ENCODE results near the gene ZNF428. TPM values are rescaled to one million over a fixed set of nuclear protein-coding genes. Genes with fewer than 3 reads are reported as not detected.

The ZNF428 gene
- total and polyA plus RNA-seq, 2 experiments from 2014 or later: 21.1 to 23.9 TPM

DNA sequence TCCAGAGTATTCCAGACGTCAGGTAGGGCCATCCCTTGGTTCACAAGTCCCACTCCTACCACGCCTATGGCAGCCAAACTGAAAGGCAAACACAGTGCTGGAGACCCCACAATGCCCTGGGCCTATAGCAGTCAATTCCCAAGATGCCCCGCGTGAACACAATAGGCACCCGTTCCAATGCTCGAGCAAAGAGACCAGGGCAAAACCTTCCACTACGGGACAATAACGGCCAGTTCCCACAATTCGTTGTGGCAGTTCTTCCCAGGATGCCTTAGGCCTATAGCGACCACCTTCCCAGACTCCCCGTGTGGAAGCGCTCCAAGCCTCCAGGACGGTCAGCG is 538 bp downstream of the ZNF428 start:
- H3K27me3 Mint-ChIP-seq (ENCODE audit: insufficient read depth, low read depth, poor library complexity): peaks cover 14% of the 10 kb centered on the region
- DNase-seq (ENCODE audit: low spot score) (no peak), ATAC-seq (peak; percentile 28)
- H3K27ac ChIP-seq (ENCODE audit: low read depth): peak overlapping the region; percentile 96
- no peaks in the 10 kb centered on the region for H3K9me2 ChIP-seq (ENCODE audit: insufficient read depth)
- peak overlapping the region; percentile 68 for H3K4me3 ChIP-seq
- H3K36me3 ChIP-seq (ENCODE audit: insufficient read depth): no peaks in the 10 kb centered on the region
- peak overlapping the region; percentile 88 for H2AFZ ChIP-seq
- no peaks in the 10 kb centered on the region for H3K27me3 ChIP-seq (ENCODE audit: insufficient read depth)
- peaks cover 3% of the 10 kb centered on the region; the same call in 1 of the 2 replicates for H3F3A ChIP-seq (replicated peaks; ENCODE audit: low read depth)
- H3K4me3 Mint-ChIP-seq: peak overlapping the region; percentile 88
- peaks cover 3% of the 10 kb centered on the region; the same call in 2 of the 3 replicates for H3K9me3 Mint-ChIP-seq
- TF ChIP-seq POLR2AphosphoS5 (IDR thresholded peaks at IDR 0.05; ENCODE audit: low read depth) (peak; percentile 35; the same call in 1 of the 2 replicates), EZH2phosphoT487 (IDR thresholded peaks at IDR 0.05; ENCODE audit: unreplicated experiment) (no peak), EZH2 (IDR thresholded peaks at IDR 0.05; ENCODE audit: low read depth, unreplicated experiment) (no peak), STAT1 (IDR thresholded peaks at IDR 0.05; ENCODE audit: unreplicated experiment) (no peak)
- peak overlapping the region; percentile 98 for H3K27ac Mint-ChIP-seq
- peak overlapping the region; percentile 84 for H3K4me2 ChIP-seq
- peaks cover 23% of the 10 kb centered on the region for H3K4me1 Mint-ChIP-seq
- H3K4me1 ChIP-seq (ENCODE audit: insufficient read depth): peaks cover 4% of the 10 kb centered on the region
- H3K79me2 ChIP-seq (replicated peaks; ENCODE audit: insufficient read depth): peaks cover 24% of the 10 kb centered on the region; the same call in 1 of the 2 replicates
- peaks cover 10% of the 10 kb centered on the region for H3K36me3 Mint-ChIP-seq (ENCODE audit: low read depth)
- H4K20me1 ChIP-seq (replicated peaks; ENCODE audit: insufficient read depth): no peaks in the 10 kb centered on the region; the same call in 1 of the 2 replicates

DNA sequence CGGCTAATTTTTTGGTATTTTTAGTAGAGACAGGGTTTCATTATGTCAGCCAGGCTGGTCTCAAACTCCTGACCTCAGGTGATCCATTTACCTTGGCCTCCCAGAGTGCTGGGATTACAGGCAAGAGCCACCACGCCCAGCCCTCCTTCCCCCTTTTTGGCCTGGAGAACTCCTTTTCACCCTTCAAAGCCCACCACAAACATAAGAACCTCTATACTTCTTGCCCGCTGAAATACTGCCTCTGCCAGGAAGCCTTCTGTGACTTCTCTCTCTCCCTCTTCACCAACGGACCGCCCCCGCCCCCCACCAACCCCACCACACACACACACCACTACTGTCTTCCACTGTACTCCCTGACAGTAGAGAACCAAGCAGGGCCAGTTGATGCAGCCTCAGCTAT is 2.5 kb downstream of the ZNF428 start:
- H3K79me2 ChIP-seq (replicated peaks; ENCODE audit: insufficient read depth): peaks cover 24% of the 10 kb centered on the region; the same call in 1 of the 2 replicates
- no peak for TF ChIP-seq EZH2 (IDR thresholded peaks at IDR 0.05; ENCODE audit: low read depth, unreplicated experiment)
- TF ChIP-seq, protein P1, sequence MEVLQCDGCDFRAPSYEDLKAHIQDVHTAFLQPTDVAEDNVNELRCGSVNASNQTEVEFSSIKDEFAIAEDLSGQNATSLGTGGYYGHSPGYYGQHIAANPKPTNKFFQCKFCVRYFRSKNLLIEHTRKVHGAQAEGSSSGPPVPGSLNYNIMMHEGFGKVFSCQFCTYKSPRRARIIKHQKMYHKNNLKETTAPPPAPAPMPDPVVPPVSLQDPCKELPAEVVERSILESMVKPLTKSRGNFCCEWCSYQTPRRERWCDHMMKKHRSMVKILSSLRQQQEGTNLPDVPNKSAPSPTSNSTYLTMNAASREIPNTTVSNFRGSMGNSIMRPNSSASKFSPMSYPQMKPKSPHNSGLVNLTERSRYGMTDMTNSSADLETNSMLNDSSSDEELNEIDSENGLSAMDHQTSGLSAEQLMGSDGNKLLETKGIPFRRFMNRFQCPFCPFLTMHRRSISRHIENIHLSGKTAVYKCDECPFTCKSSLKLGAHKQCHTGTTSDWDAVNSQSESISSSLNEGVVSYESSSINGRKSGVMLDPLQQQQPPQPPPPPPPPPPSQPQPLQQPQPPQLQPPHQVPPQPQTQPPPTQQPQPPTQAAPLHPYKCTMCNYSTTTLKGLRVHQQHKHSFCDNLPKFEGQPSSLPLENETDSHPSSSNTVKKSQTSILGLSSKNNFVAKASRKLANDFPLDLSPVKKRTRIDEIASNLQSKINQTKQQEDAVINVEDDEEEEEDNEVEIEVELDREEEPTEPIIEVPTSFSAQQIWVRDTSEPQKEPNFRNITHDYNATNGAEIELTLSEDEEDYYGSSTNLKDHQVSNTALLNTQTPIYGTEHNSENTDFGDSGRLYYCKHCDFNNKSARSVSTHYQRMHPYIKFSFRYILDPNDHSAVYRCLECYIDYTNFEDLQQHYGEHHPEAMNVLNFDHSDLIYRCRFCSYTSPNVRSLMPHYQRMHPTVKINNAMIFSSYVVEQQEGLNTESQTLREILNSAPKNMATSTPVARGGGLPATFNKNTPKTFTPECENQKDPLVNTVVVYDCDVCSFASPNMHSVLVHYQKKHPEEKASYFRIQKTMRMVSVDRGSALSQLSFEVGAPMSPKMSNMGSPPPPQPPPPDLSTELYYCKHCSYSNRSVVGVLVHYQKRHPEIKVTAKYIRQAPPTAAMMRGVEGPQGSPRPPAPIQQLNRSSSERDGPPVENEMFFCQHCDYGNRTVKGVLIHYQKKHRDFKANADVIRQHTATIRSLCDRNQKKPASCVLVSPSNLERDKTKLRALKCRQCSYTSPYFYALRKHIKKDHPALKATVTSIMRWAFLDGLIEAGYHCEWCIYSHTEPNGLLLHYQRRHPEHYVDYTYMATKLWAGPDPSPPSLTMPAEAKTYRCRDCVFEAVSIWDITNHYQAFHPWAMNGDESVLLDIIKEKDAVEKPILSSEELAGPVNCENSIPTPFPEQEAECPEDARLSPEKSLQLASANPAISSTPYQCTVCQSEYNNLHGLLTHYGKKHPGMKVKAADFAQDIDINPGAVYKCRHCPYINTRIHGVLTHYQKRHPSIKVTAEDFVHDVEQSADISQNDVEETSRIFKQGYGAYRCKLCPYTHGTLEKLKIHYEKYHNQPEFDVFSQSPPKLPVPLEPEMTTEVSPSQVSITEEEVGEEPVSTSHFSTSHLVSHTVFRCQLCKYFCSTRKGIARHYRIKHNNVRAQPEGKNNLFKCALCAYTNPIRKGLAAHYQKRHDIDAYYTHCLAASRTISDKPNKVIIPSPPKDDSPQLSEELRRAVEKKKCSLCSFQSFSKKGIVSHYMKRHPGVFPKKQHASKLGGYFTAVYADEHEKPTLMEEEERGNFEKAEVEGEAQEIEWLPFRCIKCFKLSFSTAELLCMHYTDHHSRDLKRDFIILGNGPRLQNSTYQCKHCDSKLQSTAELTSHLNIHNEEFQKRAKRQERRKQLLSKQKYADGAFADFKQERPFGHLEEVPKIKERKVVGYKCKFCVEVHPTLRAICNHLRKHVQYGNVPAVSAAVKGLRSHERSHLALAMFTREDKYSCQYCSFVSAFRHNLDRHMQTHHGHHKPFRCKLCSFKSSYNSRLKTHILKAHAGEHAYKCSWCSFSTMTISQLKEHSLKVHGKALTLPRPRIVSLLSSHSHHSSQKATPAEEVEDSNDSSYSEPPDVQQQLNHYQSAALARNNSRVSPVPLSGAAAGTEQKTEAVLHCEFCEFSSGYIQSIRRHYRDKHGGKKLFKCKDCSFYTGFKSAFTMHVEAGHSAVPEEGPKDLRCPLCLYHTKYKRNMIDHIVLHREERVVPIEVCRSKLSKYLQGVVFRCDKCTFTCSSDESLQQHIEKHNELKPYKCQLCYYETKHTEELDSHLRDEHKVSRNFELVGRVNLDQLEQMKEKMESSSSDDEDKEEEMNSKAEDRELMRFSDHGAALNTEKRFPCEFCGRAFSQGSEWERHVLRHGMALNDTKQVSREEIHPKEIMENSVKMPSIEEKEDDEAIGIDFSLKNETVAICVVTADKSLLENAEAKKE (CRISPR knock-in tag; IDR thresholded peaks at IDR 0.05): no peak
- TF ChIP-seq STAT1 (IDR thresholded peaks at IDR 0.05; ENCODE audit: unreplicated experiment): no peak
- no peaks in the 10 kb centered on the region for H3K27me3 ChIP-seq (ENCODE audit: insufficient read depth)
- Mint-ChIP-seq H3K27me3 (ENCODE audit: insufficient read depth, low read depth, poor library complexity) (peaks cover 22% of the 10 kb centered on the region), H3K4me1 (peaks cover 18% of the 10 kb centered on the region), H3K9me3 (peaks cover 11% of the 10 kb centered on the region), H3K36me3 (ENCODE audit: low read depth) (peaks cover 24% of the 10 kb centered on the region), H3K27ac (no peak overlapping the region), H3K4me3 (no peak overlapping the region)
- no peak overlapping the region for H3K4me2 ChIP-seq
- no peak for DNase-seq (ENCODE audit: low spot score)
- H3K36me3 ChIP-seq (ENCODE audit: insufficient read depth): no peaks in the 10 kb centered on the region
- no peaks in the 10 kb centered on the region for H3K9me2 ChIP-seq (ENCODE audit: insufficient read depth)
- no peak overlapping the region for H2AFZ ChIP-seq
- H3K4me3 ChIP-seq: no peak overlapping the region
- H4K20me1 ChIP-seq (replicated peaks; ENCODE audit: insufficient read depth): no peaks in the 10 kb centered on the region; the same call in 1 of the 2 replicates
- ATAC-seq: no peak
- H3K4me1 ChIP-seq (ENCODE audit: insufficient read depth): peaks cover 4% of the 10 kb centered on the region
- no peak overlapping the region for H3K27ac ChIP-seq (ENCODE audit: low read depth)
- peaks cover 3% of the 10 kb centered on the region; the same call in 1 of the 2 replicates for H3F3A ChIP-seq (replicated peaks; ENCODE audit: low read depth)
